PC-9 (cell line): ENCODE data around the gene REPS1.

Source experiments
- EZH2 ChIP-seq: fragments of 200-600 bp; sonication (generic); IDR thresholded peaks from 2 replicates; pipeline ENCODE4 v1.8.0; 2017; ENCODE audit warnings: antibody characterized with exemption, low read depth
- TF ChIP-seq, protein P1 (sequence below): fragments of 200-600 bp; sonication (generic); conservative IDR thresholded peaks from 2 replicates; pipeline ENCODE4 v1.6.1; 2017; ENCODE audit warnings: mixed run types, antibody characterized with exemption, mild to moderate bottlenecking, moderate library complexity

GRCh38 chr6:138873191-138873590, 114.9 kb downstream of the REPS1 start:
- TF ChIP-seq, protein P1, sequence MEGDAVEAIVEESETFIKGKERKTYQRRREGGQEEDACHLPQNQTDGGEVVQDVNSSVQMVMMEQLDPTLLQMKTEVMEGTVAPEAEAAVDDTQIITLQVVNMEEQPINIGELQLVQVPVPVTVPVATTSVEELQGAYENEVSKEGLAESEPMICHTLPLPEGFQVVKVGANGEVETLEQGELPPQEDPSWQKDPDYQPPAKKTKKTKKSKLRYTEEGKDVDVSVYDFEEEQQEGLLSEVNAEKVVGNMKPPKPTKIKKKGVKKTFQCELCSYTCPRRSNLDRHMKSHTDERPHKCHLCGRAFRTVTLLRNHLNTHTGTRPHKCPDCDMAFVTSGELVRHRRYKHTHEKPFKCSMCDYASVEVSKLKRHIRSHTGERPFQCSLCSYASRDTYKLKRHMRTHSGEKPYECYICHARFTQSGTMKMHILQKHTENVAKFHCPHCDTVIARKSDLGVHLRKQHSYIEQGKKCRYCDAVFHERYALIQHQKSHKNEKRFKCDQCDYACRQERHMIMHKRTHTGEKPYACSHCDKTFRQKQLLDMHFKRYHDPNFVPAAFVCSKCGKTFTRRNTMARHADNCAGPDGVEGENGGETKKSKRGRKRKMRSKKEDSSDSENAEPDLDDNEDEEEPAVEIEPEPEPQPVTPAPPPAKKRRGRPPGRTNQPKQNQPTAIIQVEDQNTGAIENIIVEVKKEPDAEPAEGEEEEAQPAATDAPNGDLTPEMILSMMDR = no peak
- no peak for TF ChIP-seq EZH2
